ENCODE results near the gene SLC3A2. TPM values are rescaled to one million over a fixed set of nuclear protein-coding genes. Genes with fewer than 3 reads are reported as not detected.

Gene SLC3A2
- total and polyA plus RNA-seq, 2 of the 13 experiments (the other 11 are each of a cell fraction or from before 2014, with no cell fraction given): 213 to 226 TPM

DNA sequence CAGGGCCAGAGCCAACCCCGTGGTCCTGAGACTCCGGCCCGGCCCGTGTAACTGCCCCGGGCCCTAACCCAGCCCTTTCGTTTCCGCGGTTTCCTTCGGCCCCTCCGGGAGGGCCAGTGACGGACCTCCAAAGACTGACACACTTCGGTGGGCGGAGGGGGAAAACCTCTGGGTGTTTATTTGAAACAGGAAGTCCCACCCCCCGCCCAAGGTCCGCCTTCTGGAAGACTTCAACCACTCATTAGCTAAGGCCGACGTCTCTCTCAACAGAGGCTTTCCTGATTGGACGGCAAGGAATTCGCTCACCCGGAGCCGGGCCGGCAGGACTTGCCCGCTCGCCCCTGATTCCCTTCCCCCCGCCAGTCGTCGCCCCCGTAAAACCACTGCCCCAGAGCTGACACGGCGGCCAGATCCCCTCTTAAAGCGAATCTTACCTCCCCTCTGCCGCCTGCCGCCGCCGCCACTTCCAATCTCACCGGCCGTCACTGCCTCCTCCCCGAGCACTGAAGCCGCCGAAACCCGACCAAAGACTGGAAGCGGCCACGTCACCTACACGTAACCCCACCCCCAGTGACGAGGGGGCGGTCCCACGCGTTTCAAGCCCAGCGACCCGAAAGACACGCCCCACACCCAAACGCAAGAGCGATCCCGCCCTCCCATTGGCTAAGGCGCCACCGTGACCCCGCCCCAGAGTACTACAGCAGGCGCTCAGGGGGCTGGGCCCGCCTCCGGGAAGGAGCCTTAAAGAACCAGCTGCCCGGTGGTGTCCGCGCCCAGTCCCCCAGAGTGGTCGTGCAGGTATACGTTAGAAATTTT, 49.0 kb upstream of the SLC3A2 start, which contains the start of gene STX5 (continued):
- TF ChIP-seq ZNF383 (CRISPR knock-in tag; IDR thresholded peaks at IDR 0.05; ENCODE audit: borderline replicate concordance) (0 out of 2 replicates have a peak, but pooled peaks have one; percentile 56), ZNF350 (CRISPR knock-in tag; IDR thresholded peaks at IDR 0.05; ENCODE audit: borderline replicate concordance, low read depth) (peak; percentile 29; the same call in 1 of the 2 replicates), ZNF598 (CRISPR knock-in tag; IDR thresholded peaks at IDR 0.05; ENCODE audit: borderline replicate concordance) (peak; percentile 63; the same call in 1 of the 2 replicates), SPEN (CRISPR knock-in tag; IDR thresholded peaks at IDR 0.05; ENCODE audit: low read depth) (peak; percentile 56), TAF1 (CRISPR knock-in tag; IDR thresholded peaks at IDR 0.05) (peak; percentile 76), ZSCAN25 (CRISPR knock-in tag; IDR thresholded peaks at IDR 0.05) (peak; percentile 29; the same call in 1 of the 2 replicates), KDM4B (CRISPR knock-in tag; IDR thresholded peaks at IDR 0.05) (peak; percentile 38; the same call in 1 of the 2 replicates), ZNF251 (CRISPR knock-in tag; IDR thresholded peaks at IDR 0.05) (no peak), ZFP37 (CRISPR knock-in tag; IDR thresholded peaks at IDR 0.05; ENCODE audit: borderline replicate concordance) (no peak), GFI1 (CRISPR knock-in tag; IDR thresholded peaks at IDR 0.05; ENCODE audit: borderline replicate concordance) (no peak), PTBP1 (IDR thresholded peaks at IDR 0.05; ENCODE audit: low read depth, low read length, poor library complexity, severe bottlenecking) (no peak), KLF16 (CRISPR knock-in tag; IDR thresholded peaks at IDR 0.05) (peak in 1 of 2 experiments; percentile 62; a peak in 2 of 4 replicates), NCOA1 (CRISPR knock-in tag; IDR thresholded peaks at IDR 0.05) (0 out of 2 replicates have a peak, but pooled peaks have one; percentile 81), NR2C2 (CRISPR knock-in tag; IDR thresholded peaks at IDR 0.05; ENCODE audit: borderline replicate concordance) (peak; percentile 63; the same call in 1 of the 2 replicates), RBFOX2 (IDR thresholded peaks at IDR 0.05; ENCODE audit: low read depth, low read length) (peak; percentile 89), POGZ (CRISPR knock-in tag; IDR thresholded peaks at IDR 0.05) (peak; percentile 47; the same call in 1 of the 2 replicates)
- TF ChIP-seq, protein P1, sequence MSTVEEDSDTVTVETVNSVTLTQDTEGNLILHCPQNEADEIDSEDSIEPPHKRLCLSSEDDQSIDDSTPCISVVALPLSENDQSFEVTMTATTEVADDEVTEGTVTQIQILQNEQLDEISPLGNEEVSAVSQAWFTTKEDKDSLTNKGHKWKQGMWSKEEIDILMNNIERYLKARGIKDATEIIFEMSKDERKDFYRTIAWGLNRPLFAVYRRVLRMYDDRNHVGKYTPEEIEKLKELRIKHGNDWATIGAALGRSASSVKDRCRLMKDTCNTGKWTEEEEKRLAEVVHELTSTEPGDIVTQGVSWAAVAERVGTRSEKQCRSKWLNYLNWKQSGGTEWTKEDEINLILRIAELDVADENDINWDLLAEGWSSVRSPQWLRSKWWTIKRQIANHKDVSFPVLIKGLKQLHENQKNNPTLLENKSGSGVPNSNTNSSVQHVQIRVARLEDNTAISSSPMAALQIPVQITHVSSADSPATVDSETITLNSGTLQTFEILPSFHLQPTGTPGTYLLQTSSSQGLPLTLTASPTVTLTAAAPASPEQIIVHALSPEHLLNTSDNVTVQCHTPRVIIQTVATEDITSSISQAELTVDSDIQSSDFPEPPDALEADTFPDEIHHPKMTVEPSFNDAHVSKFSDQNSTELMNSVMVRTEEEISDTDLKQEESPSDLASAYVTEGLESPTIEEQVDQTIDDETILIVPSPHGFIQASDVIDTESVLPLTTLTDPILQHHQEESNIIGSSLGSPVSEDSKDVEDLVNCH (CRISPR knock-in tag; IDR thresholded peaks at IDR 0.05): 0 out of 2 replicates have a peak, but pooled peaks have one; percentile 50
- TF ChIP-seq, protein P2, sequence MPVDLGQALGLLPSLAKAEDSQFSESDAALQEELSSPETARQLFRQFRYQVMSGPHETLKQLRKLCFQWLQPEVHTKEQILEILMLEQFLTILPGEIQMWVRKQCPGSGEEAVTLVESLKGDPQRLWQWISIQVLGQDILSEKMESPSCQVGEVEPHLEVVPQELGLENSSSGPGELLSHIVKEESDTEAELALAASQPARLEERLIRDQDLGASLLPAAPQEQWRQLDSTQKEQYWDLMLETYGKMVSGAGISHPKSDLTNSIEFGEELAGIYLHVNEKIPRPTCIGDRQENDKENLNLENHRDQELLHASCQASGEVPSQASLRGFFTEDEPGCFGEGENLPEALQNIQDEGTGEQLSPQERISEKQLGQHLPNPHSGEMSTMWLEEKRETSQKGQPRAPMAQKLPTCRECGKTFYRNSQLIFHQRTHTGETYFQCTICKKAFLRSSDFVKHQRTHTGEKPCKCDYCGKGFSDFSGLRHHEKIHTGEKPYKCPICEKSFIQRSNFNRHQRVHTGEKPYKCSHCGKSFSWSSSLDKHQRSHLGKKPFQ (CRISPR knock-in tag; IDR thresholded peaks at IDR 0.05; ENCODE audit: insufficient replicate concordance): no peak
- TF ChIP-seq, protein P3, sequence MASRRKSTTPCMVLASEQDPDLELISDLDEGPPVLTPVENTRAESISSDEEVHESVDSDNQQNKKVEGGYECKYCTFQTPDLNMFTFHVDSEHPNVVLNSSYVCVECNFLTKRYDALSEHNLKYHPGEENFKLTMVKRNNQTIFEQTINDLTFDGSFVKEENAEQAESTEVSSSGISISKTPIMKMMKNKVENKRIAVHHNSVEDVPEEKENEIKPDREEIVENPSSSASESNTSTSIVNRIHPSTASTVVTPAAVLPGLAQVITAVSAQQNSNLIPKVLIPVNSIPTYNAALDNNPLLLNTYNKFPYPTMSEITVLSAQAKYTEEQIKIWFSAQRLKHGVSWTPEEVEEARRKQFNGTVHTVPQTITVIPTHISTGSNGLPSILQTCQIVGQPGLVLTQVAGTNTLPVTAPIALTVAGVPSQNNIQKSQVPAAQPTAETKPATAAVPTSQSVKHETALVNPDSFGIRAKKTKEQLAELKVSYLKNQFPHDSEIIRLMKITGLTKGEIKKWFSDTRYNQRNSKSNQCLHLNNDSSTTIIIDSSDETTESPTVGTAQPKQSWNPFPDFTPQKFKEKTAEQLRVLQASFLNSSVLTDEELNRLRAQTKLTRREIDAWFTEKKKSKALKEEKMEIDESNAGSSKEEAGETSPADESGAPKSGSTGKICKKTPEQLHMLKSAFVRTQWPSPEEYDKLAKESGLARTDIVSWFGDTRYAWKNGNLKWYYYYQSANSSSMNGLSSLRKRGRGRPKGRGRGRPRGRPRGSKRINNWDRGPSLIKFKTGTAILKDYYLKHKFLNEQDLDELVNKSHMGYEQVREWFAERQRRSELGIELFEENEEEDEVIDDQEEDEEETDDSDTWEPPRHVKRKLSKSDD (CRISPR knock-in tag; IDR thresholded peaks at IDR 0.05; ENCODE audit: low read depth): no peak
- TF ChIP-seq, protein P4, sequence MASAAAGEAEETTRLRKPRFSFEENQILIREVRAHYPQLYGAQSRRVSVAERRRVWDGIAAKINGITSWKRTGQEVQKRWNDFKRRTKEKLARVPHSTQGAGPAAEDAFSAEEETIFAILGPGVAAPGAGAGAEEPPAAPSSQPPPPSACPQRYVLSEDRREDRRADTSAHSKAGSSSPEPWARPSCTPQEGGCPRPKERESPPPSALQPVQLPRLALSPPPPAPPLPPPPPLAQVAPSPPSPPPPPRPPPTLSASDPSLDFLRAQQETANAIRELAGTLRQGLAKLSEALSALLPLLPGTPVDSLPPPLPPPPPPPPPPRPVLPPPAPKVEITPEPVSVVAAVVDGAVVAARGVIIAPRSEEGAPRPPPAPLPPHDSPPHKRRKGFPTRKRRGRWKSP (CRISPR knock-in tag; IDR thresholded peaks at IDR 0.05): peak; percentile 44; the same call in 1 of the 2 replicates
